D341Med (cell line): ENCODE data around the gene PPP1R14B.

Source experiments
- DNase-seq: peaks from one replicate; pipeline ENCODE4 v3.0.0; 2012; ENCODE audit warnings: low spot score

Gene PPP1R14B

GRCh38 chr11:64230985-64231365 is 15.8 kb downstream of the PPP1R14B start:
- no peak for DNase-seq

GRCh38 chr11:64230171-64230984 is 16.4 kb downstream of the PPP1R14B start, which contains the start of gene DNAJC4:
DNAJC4 (plus strand) TSS chr11:64230548; CDS start chr11:64230855, 307 bp downstream.
- DNase-seq, result peak; percentile 88

- no peak for DNase-seq
These were observed 17.0 kb downstream of the PPP1R14B start for GRCh38 chr11:64229744-64230170.

GRCh38 chr11:64229090-64229743 is 17.5 kb downstream of the PPP1R14B start:
- no peak for DNase-seq

GRCh38 chr11:64227405-64227956 is 19.3 kb downstream of the PPP1R14B start:
- no peak for DNase-seq

DNA sequence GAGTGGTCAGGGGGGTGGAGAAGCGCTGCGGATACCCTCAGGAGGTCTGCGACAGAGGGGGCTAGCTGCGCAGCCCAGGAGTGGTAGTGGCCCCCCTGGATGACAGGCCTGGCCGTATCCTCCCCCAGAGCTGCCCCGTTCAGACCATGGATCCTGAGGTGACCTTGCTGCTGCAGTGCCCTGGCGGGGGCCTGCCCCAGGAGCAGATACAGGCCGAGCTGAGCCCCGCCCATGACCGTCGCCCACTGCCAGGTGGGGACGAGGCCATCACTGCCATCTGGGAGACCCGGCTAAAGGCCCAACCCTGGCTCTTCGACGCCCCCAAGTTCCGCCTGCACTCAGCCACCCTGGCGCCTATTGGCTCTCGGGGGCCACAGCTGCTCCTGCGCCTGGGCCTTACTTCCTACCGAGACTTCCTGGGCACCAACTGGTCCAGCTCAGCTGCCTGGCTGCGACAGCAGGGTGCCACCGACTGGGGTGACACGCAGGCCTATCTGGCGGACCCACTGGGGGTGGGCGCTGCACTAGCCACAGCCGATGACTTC is 20.2 kb downstream of the PPP1R14B start:
- DNase-seq, result no peak

DNA sequence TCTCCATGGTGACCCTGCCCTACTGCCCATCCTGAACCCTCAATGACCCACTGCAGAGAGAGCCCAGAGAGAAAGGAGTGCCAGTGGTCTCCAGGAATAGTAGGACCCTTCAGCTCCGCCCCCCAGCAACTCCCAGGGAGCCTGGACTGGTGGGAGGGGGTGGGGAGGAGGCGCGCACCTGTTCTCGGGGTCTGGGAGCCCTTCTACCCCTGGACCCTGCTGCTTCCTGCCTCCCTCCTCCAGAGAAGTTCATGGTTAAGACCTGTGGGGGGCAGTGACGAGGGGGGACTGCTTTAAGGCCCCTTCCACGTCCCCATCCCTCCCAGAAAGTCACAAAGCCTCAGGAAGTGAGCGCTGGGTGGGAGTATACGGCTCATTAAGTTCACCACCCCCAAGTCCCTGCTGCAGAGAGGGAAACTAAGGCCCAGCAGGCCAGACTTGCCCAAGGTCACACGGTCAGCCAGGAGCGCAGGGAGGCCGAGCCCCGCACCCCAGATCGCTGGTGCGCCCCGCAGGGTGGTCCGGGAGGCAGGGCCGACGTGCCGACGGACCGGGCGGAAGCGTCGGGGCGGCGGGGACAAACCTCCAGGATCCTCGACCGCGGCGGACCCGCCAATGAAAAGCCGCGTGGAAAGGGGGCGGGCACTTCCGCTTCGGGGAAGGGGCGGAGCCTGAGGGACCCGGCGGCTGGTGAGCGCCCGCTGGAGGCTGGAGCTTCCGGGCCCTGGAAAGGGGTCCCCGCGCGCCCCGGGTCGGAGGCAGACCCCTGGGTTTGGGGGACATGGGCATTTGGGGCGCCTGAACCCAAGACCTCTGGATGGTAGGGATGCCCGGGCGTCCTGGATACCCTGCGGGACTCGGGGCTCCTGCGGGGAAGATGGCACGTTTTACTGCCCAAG is 20.9 kb downstream of the PPP1R14B start, which contains the start of the genes NUDT22 and TRPT1:
TSS of gene NUDT22 (plus strand) at position 667 of the 899 bp plus-strand sequence. CDS start 379 bp downstream, outside the sequence.
TSS of gene TRPT1 (minus strand) at position 579 of the 899 bp plus-strand sequence. CDS start at position 253, 326 bp downstream.
- DNase-seq, result peak; percentile 95

DNA sequence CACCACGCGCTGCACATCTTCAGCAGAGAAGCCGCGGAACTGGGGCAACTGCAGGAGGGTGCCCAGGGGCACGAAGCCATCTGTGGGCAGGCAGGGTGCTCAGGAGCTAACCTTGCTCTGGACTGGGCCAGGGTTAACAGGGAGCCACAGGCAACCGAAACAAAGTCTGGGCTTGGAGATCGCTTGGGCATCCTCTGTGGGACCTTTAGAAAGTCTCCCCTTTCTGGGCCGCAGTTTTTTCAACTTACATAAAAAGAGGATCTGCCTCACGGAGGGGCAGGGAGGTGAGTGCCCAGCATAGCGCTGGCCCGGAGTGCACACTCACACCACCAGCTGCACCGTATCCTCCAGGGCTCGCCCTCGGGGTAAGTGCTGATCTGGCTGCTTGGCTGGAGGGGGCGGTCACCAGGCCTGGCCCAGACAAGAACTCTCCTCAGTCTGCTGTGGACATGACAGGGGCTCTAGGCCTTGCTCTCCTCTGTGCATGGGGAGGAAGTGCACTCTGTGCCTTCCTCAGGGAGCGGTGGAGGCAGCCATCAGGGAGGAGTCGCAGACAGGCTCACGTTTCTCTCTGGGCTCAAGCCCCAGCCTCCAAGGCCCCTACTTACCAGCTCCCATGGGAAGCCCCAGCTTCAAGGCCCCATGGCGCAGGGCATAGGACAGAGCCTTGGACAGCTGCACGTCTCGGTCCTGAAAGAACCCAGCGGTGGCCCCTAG is 21.7 kb downstream of the PPP1R14B start:
- no peak for DNase-seq

DNA sequence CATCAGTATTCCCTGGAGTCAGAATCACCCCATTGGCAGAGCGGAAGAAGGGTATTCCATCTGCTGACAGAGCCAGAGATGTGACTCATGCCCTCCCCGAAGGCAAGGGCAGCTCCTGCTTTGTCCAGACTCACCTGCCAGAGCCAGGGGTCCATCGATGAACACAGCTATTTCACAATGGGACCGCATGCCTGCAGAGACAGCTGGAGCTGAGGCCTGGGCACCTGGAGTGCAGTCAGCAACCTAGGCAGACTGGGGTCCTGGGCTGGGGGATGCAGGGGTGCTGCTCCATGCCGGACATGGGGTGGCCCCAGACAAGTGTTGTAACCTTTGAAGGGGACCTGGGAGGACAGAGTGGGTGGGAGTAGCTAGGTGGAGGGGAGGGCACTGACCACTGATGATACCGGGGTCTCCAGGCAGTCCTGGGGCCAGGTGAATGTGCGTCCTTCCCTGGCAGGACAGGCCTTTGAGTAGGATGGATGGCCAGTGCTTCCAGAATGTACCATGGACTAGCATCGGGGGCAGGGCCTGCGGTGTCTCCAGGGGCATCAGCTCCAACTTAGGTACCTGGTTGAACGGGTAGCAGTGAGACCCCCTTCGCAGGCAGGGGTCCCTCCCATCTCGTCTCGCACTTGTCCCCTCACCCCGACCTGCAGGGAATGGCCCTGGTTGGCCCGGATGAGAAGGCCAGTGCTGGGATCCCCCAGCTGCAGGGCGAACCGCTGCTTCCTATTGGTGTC is 22.4 kb downstream of the PPP1R14B start:
- DNase-seq, result no peak

GRCh38 chr11:64223001-64223651 is 23.6 kb downstream of the PPP1R14B start:
- peak; percentile 23 for DNase-seq

DNA sequence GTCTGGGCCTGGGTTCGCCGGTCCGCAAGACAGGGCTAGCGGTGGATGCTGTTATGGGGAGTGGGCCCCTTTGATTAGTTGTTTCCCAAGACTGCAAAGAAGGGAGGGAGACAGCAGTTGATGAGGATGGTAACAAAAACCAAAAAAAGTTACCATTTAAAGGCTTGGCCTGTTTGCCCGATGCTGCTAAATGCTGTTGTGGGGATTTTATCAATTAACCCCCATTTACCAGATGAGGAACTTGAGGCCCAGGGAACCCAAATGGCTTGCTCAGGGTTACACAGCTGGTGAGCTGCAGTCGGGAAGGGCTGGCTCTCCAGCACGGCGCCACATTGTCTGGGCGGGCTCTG is 24.1 kb downstream of the PPP1R14B start:
- no peak for DNase-seq

DNA sequence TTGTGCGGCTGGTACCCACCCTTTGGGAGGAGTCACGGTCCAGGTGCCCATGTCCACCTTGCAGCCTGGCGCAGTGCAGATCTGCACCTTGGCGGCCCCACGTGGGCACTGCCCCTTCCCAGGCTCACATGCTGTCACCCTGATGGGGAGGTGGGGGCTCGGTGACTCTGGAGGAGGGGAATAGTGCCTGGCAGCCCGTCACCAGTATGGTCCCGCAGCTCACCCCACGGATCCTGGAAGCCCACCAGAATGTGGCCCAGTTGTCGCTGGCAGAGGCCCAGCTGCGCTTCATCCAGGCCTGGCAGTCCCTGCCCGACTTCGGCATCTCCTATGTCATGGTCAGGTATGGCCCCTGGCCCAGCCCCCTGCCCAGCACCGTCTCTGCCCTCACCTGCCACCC is 25.9 kb downstream of the PPP1R14B start:
- no peak for DNase-seq

DNA sequence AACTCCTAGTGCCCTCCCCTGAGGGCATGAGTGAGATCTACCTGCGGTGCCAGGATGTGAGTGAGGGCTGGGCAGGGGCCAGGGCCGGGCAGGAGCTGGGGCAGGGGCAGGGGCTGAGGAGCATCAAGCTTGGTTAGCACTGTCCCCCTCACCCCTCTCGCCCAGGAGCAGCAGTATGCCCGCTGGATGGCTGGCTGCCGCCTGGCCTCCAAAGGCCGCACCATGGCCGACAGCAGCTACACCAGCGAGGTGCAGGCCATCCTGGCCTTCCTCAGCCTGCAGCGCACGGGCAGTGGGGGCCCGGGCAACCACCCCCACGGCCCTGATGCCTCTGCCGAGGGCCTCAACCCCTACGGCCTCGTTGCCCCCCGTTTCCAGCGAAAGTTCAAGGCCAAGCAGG is 26.5 kb downstream of the PPP1R14B start:
- no peak for DNase-seq

DNA sequence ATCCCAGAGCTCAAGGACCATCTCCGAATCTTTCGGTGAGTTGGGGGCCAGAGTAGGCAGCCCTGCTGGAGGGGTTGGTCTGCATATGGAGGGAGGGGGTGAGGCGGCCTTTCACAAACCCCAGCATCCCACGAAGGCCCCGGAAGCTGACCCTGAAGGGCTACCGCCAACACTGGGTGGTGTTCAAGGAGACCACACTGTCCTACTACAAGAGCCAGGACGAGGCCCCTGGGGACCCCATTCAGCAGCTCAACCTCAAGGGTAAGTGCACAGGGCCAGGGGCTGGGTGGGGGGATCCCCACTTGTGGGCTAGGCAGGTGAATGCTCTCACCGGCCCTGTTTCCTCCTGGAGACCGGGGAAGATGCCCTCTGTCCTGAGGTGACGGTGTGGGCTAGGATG is 27.0 kb downstream of the PPP1R14B start:
- no peak for DNase-seq

- no peak for DNase-seq
These were observed 27.4 kb downstream of the PPP1R14B start for GRCh38 chr11:64219354-64219684.

- no peak for DNase-seq
These were observed 28.0 kb downstream of the PPP1R14B start for GRCh38 chr11:64218628-64219353.

DNA sequence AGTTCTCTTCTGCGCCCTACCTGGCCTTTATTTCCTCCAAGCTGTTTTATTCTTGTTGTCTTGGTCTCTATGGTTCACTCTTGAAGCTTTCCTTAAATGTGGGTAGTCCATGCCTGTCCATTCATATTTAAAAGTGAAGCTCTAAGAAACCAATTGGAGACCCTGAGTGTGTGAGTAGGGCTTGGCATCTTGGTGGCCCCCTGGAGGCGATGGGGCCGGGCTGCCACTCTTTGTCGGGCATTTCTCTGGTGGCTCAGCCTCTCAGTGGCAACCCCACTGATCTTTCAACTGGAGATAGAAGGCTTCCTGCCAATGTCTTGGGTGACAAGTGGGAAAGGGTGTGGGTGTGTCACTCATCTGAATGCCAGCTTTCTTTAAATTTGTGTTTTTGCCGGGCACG is 29.9 kb downstream of the PPP1R14B start:
- DNase-seq, result no peak

- no peak for DNase-seq
These were observed 35.4 kb downstream of the PPP1R14B start for GRCh38 chr11:64211181-64211872.
